PC-3 (cell line): ENCODE measurements around the gene ISG20L2. TPM values are rescaled to one million over a fixed set of nuclear protein-coding genes. Genes with fewer than 3 reads are reported as not detected.

Source experiments
- ATAC-seq: fragments of 200-7000 bp; cut with Tn5 transposase; 2 replicates; pipeline ENCODE4 v1.9.1; 2020; ENCODE audit warnings: mild to moderate bottlenecking, moderate library complexity
- BruUV-seq: library from RNA; stranded (reverse); fragments of 400-500 nt; replicated peaks from 2 replicates; lab custom pipeline; 2021; lab: Mats Ljungman, UMichigan
- CTCF ChIA-PET: fragments of 300-600 bp; sonication (Branson Sonifier 250); formaldehyde crosslinking; loops from one replicate; lab custom pipeline; 2022; ENCODE audit warnings: antibody characterized with exemption; lab: Charles Lee
- POLR2A ChIA-PET: fragments of 300-600 bp; sonication (Branson Sonifier 250); formaldehyde crosslinking; loops from one replicate; lab custom pipeline; 2022; ENCODE audit warnings: antibody characterized with exemption; ENCODE audit not compliant: unreplicated experiment; lab: Charles Lee
- DNase-seq: peaks from one replicate; pipeline ENCODE4 v3.0.0-alpha.2; 2015
- H2AFZ ChIP-seq: fragments of 300-600 bp; sonication (generic); 2 replicates; pipeline ENCODE4 v1.6.0; 2016; ENCODE audit warnings: antibody characterized with exemption, low read length
- H3F3A ChIP-seq: fragments of 300-600 bp; sonication (generic); one replicate; pipeline ENCODE4 v1.6.0; 2017; ENCODE audit warnings: antibody characterized with exemption, low read length, control low read depth, mild to moderate bottlenecking; ENCODE audit not compliant: unreplicated experiment
- H3K27ac ChIP-seq: fragments of 300-600 bp; sonication (generic); 2 replicates; pipeline ENCODE4 v1.5.1; 2016; ENCODE audit warnings: mild to moderate bottlenecking, low read length
- H3K27me3 ChIP-seq: fragments of 300-600 bp; sonication (generic); 2 replicates; pipeline ENCODE4 v1.6.1; 2016; ENCODE audit warnings: low read length, mixed read lengths
- H3K36me3 ChIP-seq: fragments of 300-600 bp; sonication (generic); 2 replicates; pipeline ENCODE4 v1.6.1; 2016; ENCODE audit warnings: low read depth, mixed run types, low read length, mixed read lengths
- H3K4me1 ChIP-seq: fragments of 300-600 bp; sonication (generic); 2 replicates; pipeline ENCODE4 v1.5.1; 2016; ENCODE audit warnings: low read length; ENCODE audit not compliant: insufficient read depth
- H3K4me2 ChIP-seq: fragments of 300-600 bp; sonication (generic); 2 replicates; pipeline ENCODE4 v1.6.0; 2016; ENCODE audit warnings: low read length
- H3K4me3 ChIP-seq: fragments of 300-600 bp; sonication (generic); 2 replicates; pipeline ENCODE4 v1.5.1; 2016; ENCODE audit warnings: mild to moderate bottlenecking, low read length, mixed read lengths
- H3K79me2 ChIP-seq: fragments of 300-600 bp; sonication (generic); 2 replicates; pipeline ENCODE4 v1.6.1; 2017; ENCODE audit warnings: low read length, mixed read lengths
- H3K9ac ChIP-seq: fragments of 300-600 bp; sonication (generic); 2 replicates; pipeline ENCODE4 v1.6.0; 2016; ENCODE audit warnings: mild to moderate bottlenecking, low read length
- H3K9me2 ChIP-seq: fragments of 300-600 bp; sonication (generic); replicated peaks from 2 replicates; pipeline ENCODE4 v1.6.1; 2016; ENCODE audit warnings: mixed run types, low read length, mixed read lengths
- H3K9me3 ChIP-seq: fragments of 300-600 bp; sonication (generic); 2 replicates; pipeline ENCODE4 v1.6.1; 2016; ENCODE audit warnings: low read length, mixed read lengths
- H4K20me1 ChIP-seq: fragments of 300-600 bp; sonication (generic); 2 replicates; pipeline ENCODE4 v1.6.1; 2016; ENCODE audit warnings: low read length, mixed read lengths
- CTCF ChIP-seq: fragments of 300-600 bp; sonication (generic); conservative IDR thresholded peaks from 2 replicates; pipeline ENCODE4 v1.5.1; 2017; ENCODE audit warnings: antibody characterized with exemption, low read depth, mild to moderate bottlenecking, low read length
- EZH2 ChIP-seq: fragments of 300-600 bp; sonication (generic); IDR thresholded peaks from one replicate; pipeline ENCODE4 v1.6.1; 2017; ENCODE audit warnings: antibody characterized with exemption, mild to moderate bottlenecking, low read length; ENCODE audit not compliant: unreplicated experiment
- EZH2phosphoT487 ChIP-seq: fragments of 300-600 bp; sonication (generic); IDR thresholded peaks from 2 replicates; pipeline ENCODE4 v1.6.1; 2018; ENCODE audit warnings: mild to moderate bottlenecking, antibody characterized with exemption, low read length, borderline replicate concordance
- intact Hi-C: fragments of 100-400 bp; cut with micrococcal nuclease; formaldehyde crosslinking; loops from 2 replicates; pipeline ENCODE4 v1.9.0; 2023
- total RNA-seq: library from RNA; depleted of rRNA; stranded (reverse); fragments of >200 nt; gene quantifications from 2 replicates; pipeline ENCODE4 v1.2.3, GENCODE V29; 2014

ISG20L2 gene
- total RNA-seq, 1 experiment from 2014 or later, result 39.2 TPM

- no peak overlapping the region for H2AFZ ChIP-seq
- H3K4me1 ChIP-seq, result peaks cover 16% of the 10 kb centered on the region
- no peaks in the 10 kb centered on the region for H3K9me2 ChIP-seq
- CTCF ChIA-PET, result no interaction called here
- peaks cover 28% of the 10 kb centered on the region for H3K79me2 ChIP-seq
- ATAC-seq (no peak), DNase-seq (no peak)
- no peak for TF ChIP-seq EZH2phosphoT487
- TF ChIP-seq EZH2, result no peak
- no peak for TF ChIP-seq CTCF
- H3K4me3 ChIP-seq, result no peak overlapping the region
- no peak overlapping the region for H3K4me2 ChIP-seq
- H3F3A ChIP-seq, result peaks cover 12% of the 10 kb centered on the region
- no peaks in the 10 kb centered on the region for H3K9me3 ChIP-seq
- H3K27me3 ChIP-seq, result no peaks in the 10 kb centered on the region
- intact Hi-C loops, result no loop called here
- H3K27ac ChIP-seq, result no peak overlapping the region
- peaks cover 25% of the 10 kb centered on the region for H3K36me3 ChIP-seq
- H3K9ac ChIP-seq, result no peak overlapping the region
- BruUV-seq, result no TSS peak
- H4K20me1 ChIP-seq, result no peaks in the 10 kb centered on the region
- POLR2A ChIA-PET, result interaction anchor here (0.6 kb wide), 1 partner anchor 641 kb away, joined by 3 read pairs; no protein-coding TSS in a partner anchor
These were observed 10.3 kb upstream of the ISG20L2 start for GRCh38 chr1:156738916-156739315.

- intact Hi-C loops, result no loop called here
- POLR2A ChIA-PET, result interaction anchor here (0.6 kb wide), 1 partner anchor 641 kb away, joined by 3 read pairs; no protein-coding TSS in a partner anchor
These were observed 9.8 kb upstream of the ISG20L2 start for GRCh38 chr1:156738407-156738806.

More at GRCh38 chr1:156738407-156738806, 9.8 kb upstream of the ISG20L2 start:
- no peaks in the 10 kb centered on the region for H3K27me3 ChIP-seq
- H3K4me2 ChIP-seq, result no peak overlapping the region
- no peaks in the 10 kb centered on the region for H3K9me2 ChIP-seq
- DNase-seq, result no peak
- H3K79me2 ChIP-seq, result peaks cover 25% of the 10 kb centered on the region
- H3K9ac ChIP-seq, result no peak overlapping the region
- no peak overlapping the region for H2AFZ ChIP-seq
- peaks cover 12% of the 10 kb centered on the region for H3F3A ChIP-seq
- no peak overlapping the region for H3K4me3 ChIP-seq
- H3K9me3 ChIP-seq, result no peaks in the 10 kb centered on the region
- BruUV-seq, result no TSS peak
- H4K20me1 ChIP-seq, result no peaks in the 10 kb centered on the region
- no peak for ATAC-seq
- CTCF ChIA-PET, result no interaction called here
- H3K4me1 ChIP-seq, result peaks cover 16% of the 10 kb centered on the region
- no peak overlapping the region for H3K27ac ChIP-seq
- peaks cover 22% of the 10 kb centered on the region for H3K36me3 ChIP-seq
- TF ChIP-seq EZH2 (no peak), CTCF (no peak)
